ENCODE measurements around the gene SLC9A8. TPM values are rescaled to one million over a fixed set of nuclear protein-coding genes. Genes with fewer than 3 reads are reported as not detected.
"Not testable (repeated sequence)": the region's sequence is repeated elsewhere in the genome, so short reads cannot be mapped to it uniquely, and the experiment has no call there.

Gene SLC9A8
- 2.2 and 2.3 TPM in 2 replicates for total RNA-seq (2014; rRNA removed; shearing (Covaris generic))

GRCh38 chr20:49812507-49813304 lies at the start of gene SLC9A8:
TSS of gene SLC9A8 (plus strand) at chr20:49812828. CDS start at chr20:49812923, 95 bp downstream.
- DNase-seq (ENCODE audit: low read depth) = peak; percentile 92

- DNase-seq (ENCODE audit: low read depth) = no peak
These were observed 49.5 kb upstream of the SLC9A8 start for GRCh38 chr20:49762940-49763766.

- no peak for DNase-seq (ENCODE audit: low read depth)
These were observed 47.3 kb upstream of the SLC9A8 start for GRCh38 chr20:49765413-49765736.

- no peak for DNase-seq (ENCODE audit: low read depth)
These were observed 46.6 kb upstream of the SLC9A8 start for GRCh38 chr20:49765846-49766541.

- no peak for DNase-seq (ENCODE audit: low read depth)
These were observed 45.6 kb upstream of the SLC9A8 start for GRCh38 chr20:49766979-49767521.

GRCh38 chr20:49768204-49769047 lies 44.2 kb upstream of the SLC9A8 start:
- peak; percentile 25 for DNase-seq (ENCODE audit: low read depth)

- no peak for DNase-seq (ENCODE audit: low read depth)
These were observed 43.5 kb upstream of the SLC9A8 start for GRCh38 chr20:49769048-49769581.

GRCh38 chr20:49770634-49771033 lies 42.0 kb upstream of the SLC9A8 start:
- no peak for DNase-seq (ENCODE audit: low read depth)

- not testable (repeated sequence) for DNase-seq (ENCODE audit: low read depth)
These were observed 38.4 kb upstream of the SLC9A8 start for GRCh38 chr20:49774213-49774612.

- peak; percentile 74 for DNase-seq (ENCODE audit: low read depth)
These were observed 37.4 kb upstream of the SLC9A8 start for GRCh38 chr20:49775229-49775693.

- DNase-seq (ENCODE audit: low read depth) = no peak
These were observed 32.7 kb upstream of the SLC9A8 start for GRCh38 chr20:49779972-49780371.

- no peak for DNase-seq (ENCODE audit: low read depth)
These were observed 31.0 kb upstream of the SLC9A8 start for GRCh38 chr20:49781676-49782075.

GRCh38 chr20:49782439-49782838 lies 30.2 kb upstream of the SLC9A8 start:
- not testable (repeated sequence) for DNase-seq (ENCODE audit: low read depth)

- DNase-seq (ENCODE audit: low read depth) = not testable (repeated sequence)
These were observed 29.3 kb upstream of the SLC9A8 start for GRCh38 chr20:49783021-49783995.

GRCh38 chr20:49784291-49784690 lies 28.3 kb upstream of the SLC9A8 start:
- no peak for DNase-seq (ENCODE audit: low read depth)

- no peak for DNase-seq (ENCODE audit: low read depth)
These were observed 27.3 kb upstream of the SLC9A8 start for GRCh38 chr20:49785149-49785851.

- DNase-seq (ENCODE audit: low read depth) = no peak
These were observed 26.8 kb upstream of the SLC9A8 start for GRCh38 chr20:49785852-49786175.

GRCh38 chr20:49786196-49786595 lies 26.4 kb upstream of the SLC9A8 start:
- no peak for DNase-seq (ENCODE audit: low read depth)

Data from Daoy (cell line).